OCI-LY1 (cell line): ENCODE results near the gene CBX1.

ENCODE experiments used
- H2AFZ ChIP-seq: fragments of 200-600 bp; sonication (generic), shearing (Covaris generic); 2 replicates; pipeline ENCODE4 v1.6.0; 2014; ENCODE audit warnings: antibody characterized with exemption, mild to moderate bottlenecking, low read length
- H3F3A ChIP-seq: fragments of 200-600 bp; sonication (generic), shearing (Covaris generic); 2 replicates; pipeline ENCODE4 v1.6.0; 2014; ENCODE audit warnings: mild to moderate bottlenecking, antibody characterized with exemption, low read length, moderate library complexity; ENCODE audit not compliant: insufficient read depth
- H3K27ac ChIP-seq: fragments of 200-600 bp; sonication (generic); 2 replicates; pipeline ENCODE4 v1.5.1; 2014; ENCODE audit warnings: low read length, mixed run types, mild to moderate bottlenecking, low read depth; ENCODE audit not compliant: poor library complexity, severe bottlenecking
- H3K27me3 ChIP-seq: fragments of 200-600 bp; sonication (generic); 2 replicates; pipeline ENCODE4 v1.6.0; 2014; ENCODE audit warnings: antibody characterized with exemption, mild to moderate bottlenecking, low read length, moderate library complexity; ENCODE audit not compliant: insufficient read depth
- H3K36me3 ChIP-seq: fragments of 200-600 bp; sonication (generic); 2 replicates; pipeline ENCODE4 v1.6.1; 2014; ENCODE audit warnings: mild to moderate bottlenecking, antibody characterized with exemption, low read length, moderate library complexity, mixed read lengths; ENCODE audit not compliant: insufficient read depth
- H3K4me1 ChIP-seq: fragments of 200-600 bp; sonication (generic); 2 replicates; pipeline ENCODE4 v1.5.1; 2014; ENCODE audit warnings: mild to moderate bottlenecking, low read length, moderate library complexity; ENCODE audit not compliant: insufficient read depth, severe bottlenecking
- H3K4me2 ChIP-seq: fragments of 200-600 bp; sonication (generic), shearing (Covaris generic); 2 replicates; pipeline ENCODE4 v1.6.1; 2014; ENCODE audit warnings: low read length
- H3K4me3 ChIP-seq: fragments of 200-600 bp; sonication (generic); 2 replicates; pipeline ENCODE4 v1.5.1; 2014; ENCODE audit warnings: low read length, low read depth, mild to moderate bottlenecking, mixed read lengths; ENCODE audit not compliant: poor library complexity, severe bottlenecking
- H3K79me2 ChIP-seq: fragments of 200-600 bp; shearing (Covaris generic); 2 replicates; pipeline ENCODE4 v1.6.1; 2016; ENCODE audit warnings: mixed run types, low read length, mixed read lengths; ENCODE audit not compliant: insufficient read depth
- H3K9ac ChIP-seq: fragments of 200-600 bp; sonication (generic), shearing (Covaris generic); 2 replicates; pipeline ENCODE4 v1.6.1; 2014; ENCODE audit warnings: mild to moderate bottlenecking, low read length, mixed read lengths
- H3K9me2 ChIP-seq: fragments of 200-600 bp; sonication (generic), shearing (Covaris generic); 2 replicates; pipeline ENCODE4 v1.6.1; 2014; ENCODE audit warnings: low read depth, mild to moderate bottlenecking, low read length, mixed read lengths
- H3K9me3 ChIP-seq: fragments of 200-600 bp; shearing (Covaris generic); 2 replicates; pipeline ENCODE4 v1.6.1; 2014; ENCODE audit warnings: low read length, mixed read lengths
- H4K20me1 ChIP-seq: fragments of 200-600 bp; sonication (generic), shearing (Covaris generic); 2 replicates; pipeline ENCODE4 v1.6.0; 2016; ENCODE audit warnings: mild to moderate bottlenecking, low read length; ENCODE audit not compliant: insufficient read depth
- CTCF ChIP-seq: fragments of 200-600 bp; sonication (generic), shearing (Covaris generic); IDR thresholded peaks from 2 replicates; pipeline ENCODE4 v1.5.1; 2017; ENCODE audit warnings: mild to moderate bottlenecking, antibody characterized with exemption, low read length, moderate library complexity, mixed read lengths
- EZH2 ChIP-seq: fragments of 200-600 bp; sonication (generic), shearing (Covaris generic); IDR thresholded peaks from 2 replicates; pipeline ENCODE4 v1.8.0; 2017; ENCODE audit warnings: borderline replicate concordance, mixed run types, mild to moderate bottlenecking, antibody characterized with exemption, low read length, moderate library complexity, mixed read lengths

CBX1 gene

GRCh38 chr17:48056246-48056745, 45.0 kb downstream of the CBX1 start:
- Histone ChIP-seq H2AFZ (no peak overlapping the region), H4K20me1 (no peaks in the 10 kb centered on the region), H3K4me2 (peak overlapping the region; percentile 35), H3K9me2 (no peaks in the 10 kb centered on the region), H3F3A (no peaks in the 10 kb centered on the region), H3K9ac (peak overlapping the region; percentile 45), H3K4me1 (peaks cover 51% of the 10 kb centered on the region), H3K36me3 (peaks cover 90% of the 10 kb centered on the region), H3K9me3 (no peaks in the 10 kb centered on the region), H3K79me2 (peaks cover 5% of the 10 kb centered on the region; the same call in 1 of the 2 replicates), H3K27ac (peak overlapping the region; percentile 77), H3K4me3 (no peak overlapping the region), H3K27me3 (no peaks in the 10 kb centered on the region)
- TF ChIP-seq CTCF (no peak), EZH2 (no peak)

GRCh38 chr17:48055531-48056245, 45.6 kb downstream of the CBX1 start:
- TF ChIP-seq CTCF (no peak), EZH2 (no peak)
- peaks cover 57% of the 10 kb centered on the region for H3K4me1 ChIP-seq
- H4K20me1 ChIP-seq, result no peaks in the 10 kb centered on the region
- H3K9me2 ChIP-seq, result no peaks in the 10 kb centered on the region
- peak overlapping the region; percentile 35 for H3K4me2 ChIP-seq
- no peaks in the 10 kb centered on the region for H3K27me3 ChIP-seq
- no peak overlapping the region for H3K4me3 ChIP-seq
- no peak overlapping the region for H2AFZ ChIP-seq
- H3K36me3 ChIP-seq, result peaks cover 92% of the 10 kb centered on the region
- peak overlapping the region; percentile 77 for H3K27ac ChIP-seq
- H3K79me2 ChIP-seq, result peaks cover 5% of the 10 kb centered on the region; the same call in 1 of the 2 replicates
- no peaks in the 10 kb centered on the region for H3K9me3 ChIP-seq
- peak overlapping the region; percentile 45 for H3K9ac ChIP-seq
- H3F3A ChIP-seq, result no peaks in the 10 kb centered on the region

- no peaks in the 10 kb centered on the region for H3K27me3 ChIP-seq
- no peaks in the 10 kb centered on the region for H3K9me2 ChIP-seq
- no peaks in the 10 kb centered on the region for H4K20me1 ChIP-seq
- no peak overlapping the region; the same call in 1 of the 2 replicates for H3K9ac ChIP-seq
- peak overlapping the region; percentile 77 for H3K27ac ChIP-seq
- no peaks in the 10 kb centered on the region for H3F3A ChIP-seq
- no peaks in the 10 kb centered on the region for H3K9me3 ChIP-seq
- H3K79me2 ChIP-seq, result peaks cover 10% of the 10 kb centered on the region; the same call in 1 of the 2 replicates
- H3K4me2 ChIP-seq, result peak overlapping the region; percentile 35; the same call in 1 of the 2 replicates
- H3K36me3 ChIP-seq, result peaks cover 87% of the 10 kb centered on the region
- no peak overlapping the region for H3K4me3 ChIP-seq
- peaks cover 69% of the 10 kb centered on the region for H3K4me1 ChIP-seq
- no peak for TF ChIP-seq EZH2
- no peak for TF ChIP-seq CTCF
- H2AFZ ChIP-seq, result no peak overlapping the region
Observed at GRCh38 chr17:48054238-48055185, 46.8 kb downstream of the CBX1 start.
